DOHH2 (cell line): ENCODE measurements around the gene TEAD4.

Experiments used
- H3F3A ChIP-seq: fragments of 200-600 bp; sonication (generic), shearing (Covaris generic); 2 replicates; pipeline ENCODE4 v1.6.0; 2016; ENCODE audit warnings: antibody characterized with exemption, mild to moderate bottlenecking; ENCODE audit not compliant: control insufficient read depth, insufficient read depth
- H3K27ac ChIP-seq: fragments of 200-600 bp; sonication (generic); 2 replicates; pipeline ENCODE4 v1.5.1; 2014; ENCODE audit warnings: low read depth, mild to moderate bottlenecking, low read length, moderate library complexity
- H3K27me3 ChIP-seq: fragments of 200-600 bp; sonication (generic); 2 replicates; pipeline ENCODE4 v1.6.1; 2014; ENCODE audit warnings: mild to moderate bottlenecking, low read length, mixed read lengths; ENCODE audit not compliant: control insufficient read depth
- H3K36me3 ChIP-seq: fragments of 200-600 bp; sonication (generic); 2 replicates; pipeline ENCODE4 v1.6.1; 2014; ENCODE audit warnings: mild to moderate bottlenecking, low read length, moderate library complexity, mixed read lengths; ENCODE audit not compliant: control insufficient read depth
- H3K4me1 ChIP-seq: fragments of 200-600 bp; sonication (generic); 2 replicates; pipeline ENCODE4 v1.6.1; 2014; ENCODE audit warnings: mild to moderate bottlenecking, low read length, mixed read lengths; ENCODE audit not compliant: control insufficient read depth
- H3K4me2 ChIP-seq: fragments of 200-600 bp; sonication (generic); 2 replicates; pipeline ENCODE4 v1.6.0; 2014; ENCODE audit warnings: mild to moderate bottlenecking, low read length, moderate library complexity
- H3K4me3 ChIP-seq: fragments of 200-600 bp; sonication (generic); 2 replicates; pipeline ENCODE4 v1.5.1; 2014; ENCODE audit warnings: mild to moderate bottlenecking, low read length, mixed read lengths
- H3K79me2 ChIP-seq: fragments of 200-600 bp; sonication (generic); 2 replicates; pipeline ENCODE4 v1.6.1; 2014; ENCODE audit warnings: mild to moderate bottlenecking, low read length, mixed read lengths; ENCODE audit not compliant: control insufficient read depth
- H3K9me2 ChIP-seq: fragments of 200-600 bp; sonication (generic); replicated peaks from 2 replicates; pipeline ENCODE4 v1.6.1; 2014; ENCODE audit warnings: mild to moderate bottlenecking, low read length, mixed read lengths; ENCODE audit not compliant: control insufficient read depth
- H3K9me3 ChIP-seq: fragments of 200-600 bp; sonication (generic); 2 replicates; pipeline ENCODE4 v1.6.1; 2014; ENCODE audit warnings: antibody characterized with exemption, low read length, mixed read lengths; ENCODE audit not compliant: control insufficient read depth, insufficient read depth
- H4K20me1 ChIP-seq: fragments of 200-600 bp; sonication (generic); 2 replicates; pipeline ENCODE4 v1.6.0; 2014; ENCODE audit warnings: low read depth, mild to moderate bottlenecking, antibody characterized with exemption, low read length, moderate library complexity; ENCODE audit not compliant: control insufficient read depth, insufficient read depth
- CTCF ChIP-seq: fragments of 200-600 bp; sonication (generic); IDR thresholded peaks from one replicate; pipeline ENCODE4 v1.5.1; 2014; ENCODE audit warnings: antibody characterized with exemption, mild to moderate bottlenecking, low read depth, low read length; ENCODE audit not compliant: poor library complexity, severe bottlenecking
- EZH2phosphoT487 ChIP-seq: fragments of 200-600 bp; sonication (generic); IDR thresholded peaks from 2 replicates; pipeline ENCODE4 v1.6.1; 2017; ENCODE audit warnings: borderline replicate concordance, mild to moderate bottlenecking, antibody characterized with exemption, low read length, moderate library complexity, mixed read lengths

TEAD4 gene

DNA sequence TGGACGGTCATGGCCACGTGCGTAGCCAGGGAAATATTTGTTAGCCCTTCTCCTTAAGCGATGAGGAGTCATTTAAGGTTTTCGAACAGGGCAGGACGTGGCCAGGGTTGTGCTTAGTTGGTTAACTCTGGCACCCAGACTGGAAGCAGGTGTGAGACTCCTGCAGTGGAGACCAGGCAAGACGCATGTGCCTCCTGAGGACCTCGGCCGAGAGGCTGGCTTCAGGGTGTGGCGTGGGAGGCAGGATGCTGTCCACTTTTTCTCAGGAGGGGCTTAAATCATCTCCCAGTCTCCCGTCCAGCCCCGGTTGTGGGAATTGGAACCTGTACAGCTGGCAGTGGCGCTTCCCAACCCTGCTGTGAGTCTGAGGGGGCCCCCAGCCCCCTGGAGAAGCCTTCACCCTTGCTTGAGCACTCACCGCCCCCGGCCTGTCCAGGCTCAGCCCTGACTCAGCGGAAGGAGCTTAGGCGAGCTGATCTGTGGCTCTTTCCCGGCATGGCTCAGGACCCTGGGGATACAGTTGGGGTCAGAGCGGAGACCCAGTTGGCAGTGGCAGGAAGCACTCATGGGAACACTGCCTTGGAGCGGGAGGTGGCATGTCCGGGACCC, 71.7 kb downstream of the TEAD4 start:
- H3K36me3 ChIP-seq = 0 out of 2 replicates have a peak, but pooled peaks cover 3% of the 10 kb centered on the region
- TF ChIP-seq CTCF = no peak
- no peak for TF ChIP-seq EZH2phosphoT487
- H3F3A ChIP-seq = no peaks in the 10 kb centered on the region
- no peaks in the 10 kb centered on the region for H3K27me3 ChIP-seq
- no peaks in the 10 kb centered on the region for H3K9me2 ChIP-seq
- no peaks in the 10 kb centered on the region for H3K4me1 ChIP-seq
- no peak overlapping the region for H3K4me2 ChIP-seq
- no peaks in the 10 kb centered on the region for H3K79me2 ChIP-seq
- no peak overlapping the region for H3K27ac ChIP-seq
- H4K20me1 ChIP-seq = no peaks in the 10 kb centered on the region
- H3K4me3 ChIP-seq = no peak overlapping the region
- H3K9me3 ChIP-seq = no peaks in the 10 kb centered on the region

- Histone ChIP-seq H3K4me3 (no peak overlapping the region), H3K27me3 (no peaks in the 10 kb centered on the region), H3F3A (no peaks in the 10 kb centered on the region), H3K4me1 (no peaks in the 10 kb centered on the region), H3K27ac (no peak overlapping the region), H3K9me2 (no peaks in the 10 kb centered on the region), H3K9me3 (no peaks in the 10 kb centered on the region), H3K36me3 (no peaks in the 10 kb centered on the region), H3K79me2 (no peaks in the 10 kb centered on the region), H4K20me1 (no peaks in the 10 kb centered on the region), H3K4me2 (no peak overlapping the region)
- TF ChIP-seq EZH2phosphoT487 (no peak), CTCF (no peak)
Measured at GRCh38 chr12:3032161-3032560, 73.0 kb downstream of the TEAD4 start.

GRCh38 chr12:3032770-3033538, 73.8 kb downstream of the TEAD4 start:
- Histone ChIP-seq H3K27ac (no peak overlapping the region), H4K20me1 (no peaks in the 10 kb centered on the region), H3K4me3 (no peak overlapping the region), H3K79me2 (no peaks in the 10 kb centered on the region), H3K4me2 (no peak overlapping the region), H3F3A (no peaks in the 10 kb centered on the region), H3K27me3 (no peaks in the 10 kb centered on the region), H3K9me2 (no peaks in the 10 kb centered on the region), H3K36me3 (no peaks in the 10 kb centered on the region), H3K9me3 (no peaks in the 10 kb centered on the region), H3K4me1 (no peaks in the 10 kb centered on the region)
- TF ChIP-seq CTCF (no peak), EZH2phosphoT487 (no peak)
